GM12892 (cell line): ENCODE data around the gene MYADML2.

Experiments
- DNase-seq: peaks from one replicate; pipeline ENCODE4 v3.0.0; 2011; ENCODE audit not compliant: insufficient read length
- FAIRE-seq: peaks from 2 replicates; lab custom pipeline; 2011; peaks lifted over from hg19 to GRCh38; lab: Jason Lieb, UNC
- POLR2A ChIP-seq: IDR thresholded peaks from 2 replicates; pipeline ENCODE4 v1.6.1; 2011; ENCODE audit warnings: low read depth, low read length, control low read depth
- POLR2AphosphoS5 ChIP-seq: IDR thresholded peaks from 2 replicates; pipeline ENCODE4 v1.6.1; 2011; ENCODE audit warnings: low read depth, low read length, control low read depth
- TAF1 ChIP-seq: IDR thresholded peaks from 2 replicates; pipeline ENCODE4 v1.6.1; 2011; ENCODE audit warnings: low read depth, mild to moderate bottlenecking, control low read depth, low read length, borderline replicate concordance

MYADML2 gene

DNA sequence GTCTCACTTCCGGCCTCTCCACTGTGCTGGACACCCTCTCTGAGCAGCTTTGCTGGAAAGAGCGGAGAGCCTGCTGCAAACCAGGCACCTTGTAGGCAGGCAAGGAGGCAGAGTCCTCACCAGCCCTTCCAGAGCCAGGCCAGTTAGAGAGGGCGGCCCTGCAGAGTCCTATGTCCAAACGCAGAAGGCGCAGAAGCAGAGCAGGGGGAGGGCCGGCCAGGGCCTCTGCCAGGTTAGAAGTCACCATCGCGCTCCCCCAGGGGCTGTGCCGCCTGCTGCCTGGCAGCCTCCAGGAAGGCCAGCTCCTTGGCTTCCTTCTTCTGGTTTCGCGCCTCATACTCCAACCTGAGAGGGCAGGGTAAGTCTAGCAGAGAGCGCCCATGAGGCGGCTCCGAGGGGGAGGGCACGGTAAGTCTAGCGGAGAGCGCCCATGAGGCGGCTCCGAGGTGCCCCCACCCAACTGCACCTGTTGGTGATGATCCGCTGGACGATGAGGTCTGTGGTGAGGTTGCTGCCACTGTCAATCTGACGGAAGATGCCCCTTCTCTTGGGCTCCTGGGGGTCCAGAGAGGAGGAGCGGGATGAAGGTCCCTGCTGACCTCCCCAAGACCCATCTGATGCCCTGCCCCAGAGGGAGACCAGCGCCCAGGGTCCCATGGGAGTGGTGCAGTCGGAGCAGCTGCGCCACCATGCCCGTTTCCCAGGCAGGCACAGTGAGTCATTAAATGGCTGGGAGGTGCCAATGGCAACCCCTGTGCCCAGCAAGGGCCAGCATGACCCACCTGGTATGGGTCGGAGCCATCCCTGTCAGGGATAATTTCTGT lies 42.2 kb downstream of the MYADML2 start:
- FAIRE-seq (no peak), DNase-seq (no peak)
- TF ChIP-seq POLR2AphosphoS5 = no peak
- no peak for TF ChIP-seq POLR2A
- no peak for TF ChIP-seq TAF1

DNA sequence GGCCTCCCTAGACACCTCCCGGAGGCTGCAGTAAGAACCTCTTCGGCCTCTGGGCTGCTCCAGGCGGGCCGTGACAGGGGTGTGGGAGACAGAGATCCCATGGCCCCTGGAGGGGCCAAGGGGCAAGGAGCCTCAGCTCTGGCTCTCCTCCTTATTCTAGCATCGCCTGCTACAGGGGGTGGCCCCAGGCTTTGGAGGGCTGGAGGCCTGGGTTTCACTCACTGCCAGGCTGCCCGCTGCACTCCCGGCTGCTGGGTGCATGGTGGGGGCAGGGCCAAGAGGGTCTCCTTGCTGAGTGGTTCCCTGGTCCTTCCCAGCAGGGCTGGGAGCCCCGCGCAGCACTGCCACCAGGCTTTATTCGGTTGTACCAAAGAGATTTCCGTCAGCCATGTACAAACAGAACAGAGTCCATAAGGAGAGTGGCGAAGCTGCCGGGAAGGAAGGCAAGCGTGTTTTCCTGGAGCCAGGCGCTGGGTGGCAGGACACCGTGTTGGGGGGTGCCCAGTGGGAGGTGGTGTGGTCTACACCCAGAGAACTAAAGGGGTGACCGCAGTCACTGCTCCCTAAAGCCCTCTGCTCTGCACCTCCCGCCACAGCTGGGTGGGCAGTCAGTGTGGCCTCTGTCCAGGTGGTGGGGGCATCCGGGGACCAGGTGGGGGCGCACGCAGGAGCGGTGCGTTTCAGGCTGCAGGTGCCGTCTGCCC lies 43.0 kb downstream of the MYADML2 start:
- FAIRE-seq (no peak), DNase-seq (no peak)
- TF ChIP-seq POLR2A (no peak), TAF1 (no peak), POLR2AphosphoS5 (no peak)

DNA sequence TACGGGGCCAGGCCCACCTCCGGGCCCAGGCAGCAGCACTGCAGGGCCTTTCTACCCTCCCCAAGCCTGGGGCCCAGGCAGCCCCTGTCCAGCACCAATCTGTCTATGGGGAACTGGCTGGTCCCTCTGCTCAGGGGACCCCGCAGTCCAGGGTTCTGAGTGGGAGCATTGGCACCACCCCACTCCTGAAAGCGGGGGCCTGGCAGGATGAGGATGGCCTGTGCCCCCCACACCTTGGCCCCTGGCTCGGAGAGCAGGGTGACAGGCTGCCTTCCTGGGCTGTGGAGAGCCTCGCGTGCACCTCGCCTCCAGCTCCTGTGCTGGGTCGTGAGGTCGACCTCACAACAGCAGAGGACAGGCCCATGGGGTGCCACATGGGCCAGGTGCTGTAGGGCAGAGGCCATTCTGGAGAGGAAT lies 43.6 kb downstream of the MYADML2 start:
- TF ChIP-seq POLR2A (no peak), TAF1 (no peak), POLR2AphosphoS5 (no peak)
- DNase-seq = no peak
- FAIRE-seq = no peak

DNA sequence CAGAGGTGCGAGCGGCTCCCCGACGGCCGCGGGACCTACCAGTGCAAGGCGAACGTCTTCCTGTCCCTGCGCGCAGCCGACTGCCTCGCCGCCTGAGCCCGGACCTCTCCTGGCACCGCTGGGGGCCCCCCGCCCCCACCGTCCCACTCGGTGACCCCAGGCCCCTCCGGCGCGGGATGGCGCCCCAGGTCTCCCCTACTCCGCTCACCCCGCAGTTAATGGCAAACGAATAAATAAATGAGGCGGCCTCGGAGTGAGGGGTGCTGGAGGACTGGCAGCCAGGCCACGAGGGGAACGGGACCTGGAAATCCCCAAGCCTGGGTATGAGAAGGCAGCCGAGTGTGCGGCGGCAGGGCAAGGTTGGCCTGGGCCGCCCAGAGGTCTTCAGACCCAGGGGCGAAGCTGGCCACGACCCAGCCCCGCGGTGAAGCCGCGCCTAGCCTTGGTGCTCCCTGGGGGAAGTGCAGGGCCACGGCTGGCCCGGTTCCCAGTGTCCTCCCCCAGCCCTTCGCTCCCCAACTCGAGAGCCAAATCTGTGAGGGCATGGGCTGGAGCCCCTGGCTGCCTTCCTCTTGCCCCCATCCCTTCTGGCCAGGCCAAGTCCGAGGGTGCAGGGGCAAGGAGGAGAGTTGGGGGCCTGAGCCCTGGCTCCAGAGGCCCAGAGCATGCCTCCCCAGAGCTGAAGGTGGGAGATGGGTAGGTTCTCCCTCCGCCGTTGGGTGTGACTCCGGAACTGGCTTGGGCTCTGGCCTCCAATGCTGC lies 44.2 kb downstream of the MYADML2 start:
- TF ChIP-seq POLR2AphosphoS5 = no peak
- DNase-seq (no peak), FAIRE-seq (peak; percentile 14)

DNA sequence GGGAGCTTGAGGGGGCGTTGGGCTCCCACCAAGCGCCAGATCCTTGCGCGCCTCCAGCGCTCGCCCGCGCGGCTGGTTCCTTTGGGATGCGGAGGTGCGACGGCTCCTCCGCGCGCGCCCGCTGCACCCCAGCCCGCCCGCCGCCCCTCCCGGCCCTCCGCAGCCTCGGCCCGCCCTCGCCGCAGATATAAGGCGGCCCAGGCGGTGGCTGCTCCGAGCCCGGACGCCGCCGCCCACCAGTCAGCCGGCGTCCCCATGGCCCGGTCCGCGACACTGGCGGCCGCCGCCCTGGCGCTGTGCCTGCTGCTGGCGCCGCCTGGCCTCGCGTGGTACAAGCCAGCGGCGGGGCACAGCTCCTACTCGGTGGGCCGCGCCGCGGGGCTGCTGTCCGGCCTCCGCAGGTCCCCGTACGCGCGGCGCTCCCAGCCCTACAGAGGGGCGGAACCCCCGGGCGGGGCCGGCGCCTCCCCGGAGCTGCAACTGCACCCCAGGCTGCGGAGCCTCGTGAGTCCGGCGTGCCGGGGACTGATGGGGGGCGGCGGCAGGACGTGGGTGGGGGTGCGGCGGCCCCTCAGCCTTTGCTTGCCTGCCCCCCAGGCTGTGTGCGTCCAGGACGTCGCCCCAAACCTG lies 44.9 kb downstream of the MYADML2 start, which contains the start of gene NPB:
Gene NPB (plus strand): TSS at position 216 of the 630 bp plus-strand sequence. CDS start 40 bp downstream, at position 256.
- DNase-seq (no peak), FAIRE-seq (no peak)
- TF ChIP-seq POLR2A (no peak), POLR2AphosphoS5 (no peak), TAF1 (no peak)

- FAIRE-seq = no peak
- no peak for DNase-seq
- TF ChIP-seq TAF1 = no peak
- TF ChIP-seq POLR2AphosphoS5 = no peak
- TF ChIP-seq POLR2A = no peak; the same call in 1 of the 2 replicates
These were observed 45.6 kb downstream of the MYADML2 start for GRCh38 chr17:81901167-81902022.

DNA sequence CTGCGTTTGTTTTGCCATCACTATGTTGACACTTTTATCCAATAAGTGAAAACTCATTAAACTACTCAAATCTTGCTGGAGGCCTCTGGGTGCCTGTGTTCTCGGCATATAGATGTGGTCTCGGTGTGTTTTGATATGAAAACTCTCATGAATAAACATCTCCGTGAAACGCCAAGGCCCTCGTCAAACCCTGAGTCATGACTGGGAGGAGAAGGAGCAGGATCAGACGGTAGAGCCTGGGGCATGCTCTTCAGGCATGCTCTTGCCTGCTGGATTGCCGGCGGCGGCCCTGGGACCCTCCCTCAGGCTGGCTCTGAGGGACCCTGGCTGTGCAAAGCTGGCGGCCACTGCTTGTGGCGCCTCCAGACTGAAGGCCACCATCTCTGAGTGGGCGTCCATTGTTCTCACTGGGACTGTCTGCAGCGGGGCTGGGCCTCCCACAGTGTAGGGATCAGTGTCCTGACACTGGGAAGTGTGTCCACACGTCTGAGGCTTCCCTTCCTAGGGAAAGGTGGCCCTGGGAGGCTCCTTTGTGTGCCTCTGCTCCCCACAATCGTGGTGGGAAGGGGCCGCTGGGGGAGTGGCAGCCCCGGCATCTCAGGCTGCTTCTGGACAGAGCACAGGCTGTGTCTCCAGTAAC lies 46.7 kb downstream of the MYADML2 start:
- no peak for DNase-seq
- TF ChIP-seq POLR2A = no peak
- no peak for TF ChIP-seq TAF1
- no peak for TF ChIP-seq POLR2AphosphoS5
- FAIRE-seq = no peak

- no peak for FAIRE-seq
- no peak for DNase-seq
- no peak for TF ChIP-seq TAF1
- no peak for TF ChIP-seq POLR2AphosphoS5
- no peak for TF ChIP-seq POLR2A
These were observed 47.4 kb downstream of the MYADML2 start for GRCh38 chr17:81899514-81900166.

- TF ChIP-seq POLR2AphosphoS5 (no peak), POLR2A (no peak), TAF1 (no peak)
- no peak for FAIRE-seq
- DNase-seq = no peak
These were observed 48.1 kb downstream of the MYADML2 start for GRCh38 chr17:81898885-81899284.
